Inflammatory macrophage treated with lipopolysaccharide for 1 hour (primary cell): ENCODE measurements around the gene NTSR2.

Source experiments
- DNase-seq, 2 donors: peaks; one replicate each; pipeline ENCODE4 v3.0.0-alpha.2; 2020 to 2022

Gene NTSR2

DNA sequence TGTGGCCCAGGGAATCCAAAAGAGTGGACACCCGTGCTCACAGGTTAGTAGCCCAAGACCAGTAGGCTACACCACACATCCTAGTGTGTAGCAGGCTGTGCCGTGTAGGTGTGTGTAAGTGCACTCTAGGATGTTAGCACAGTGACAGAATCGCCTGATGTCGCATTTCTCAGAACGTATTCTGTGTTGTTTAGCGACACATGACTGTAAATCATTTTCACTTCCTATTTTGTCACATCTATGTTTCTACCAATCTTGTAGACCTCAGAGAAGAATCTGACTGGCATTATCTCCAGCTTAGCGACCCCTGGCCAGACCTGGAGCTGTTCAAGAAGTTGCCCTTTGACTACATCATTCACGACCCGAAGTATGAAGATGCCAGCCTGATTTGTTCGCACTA, 45.1 kb downstream of the NTSR2 start:
- peak in 1 of 2 donors; percentile 4 for DNase-seq

DNA sequence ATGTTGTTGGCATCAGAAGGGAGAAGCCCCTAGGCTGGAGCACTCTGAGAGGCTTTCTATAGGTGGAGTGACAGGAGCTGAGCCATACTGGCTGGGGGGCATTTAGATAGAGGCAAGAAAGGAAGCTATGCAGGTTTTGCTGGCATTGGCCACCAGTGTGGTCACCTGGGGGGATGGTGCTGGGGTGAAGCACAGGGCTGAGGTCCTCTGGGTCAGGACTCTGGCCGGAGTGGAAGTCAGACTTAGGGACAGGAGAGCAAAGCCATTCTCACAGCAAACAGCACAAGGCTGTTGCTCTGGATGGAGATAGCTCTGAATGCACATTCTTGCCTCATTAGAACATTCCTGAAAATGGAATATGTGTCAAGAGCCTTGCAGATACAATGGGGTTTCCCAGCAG, 47.4 kb downstream of the NTSR2 start:
- peak in 1 of 2 donors; percentile 1 for DNase-seq

DNA sequence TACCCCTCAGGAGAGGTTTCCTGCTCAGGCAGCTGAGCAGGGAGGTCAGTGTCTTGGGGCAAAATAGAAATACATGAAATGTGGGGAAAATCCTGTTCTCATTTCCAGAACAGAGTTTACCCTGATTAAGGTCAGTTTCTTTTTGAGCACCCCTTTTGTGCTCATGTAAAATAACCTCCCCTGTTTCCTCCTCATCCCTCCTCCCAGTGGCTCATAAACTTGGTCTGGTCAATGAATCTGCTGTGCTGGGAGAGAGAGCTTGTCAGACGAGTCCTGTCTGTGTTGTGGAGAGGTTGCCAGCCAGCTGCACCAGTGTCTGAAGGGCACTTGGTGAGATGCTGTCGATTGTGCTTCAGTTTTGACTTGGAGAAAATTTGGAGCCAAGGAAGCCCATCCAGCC, 48.6 kb downstream of the NTSR2 start:
- no peak for DNase-seq

DNA sequence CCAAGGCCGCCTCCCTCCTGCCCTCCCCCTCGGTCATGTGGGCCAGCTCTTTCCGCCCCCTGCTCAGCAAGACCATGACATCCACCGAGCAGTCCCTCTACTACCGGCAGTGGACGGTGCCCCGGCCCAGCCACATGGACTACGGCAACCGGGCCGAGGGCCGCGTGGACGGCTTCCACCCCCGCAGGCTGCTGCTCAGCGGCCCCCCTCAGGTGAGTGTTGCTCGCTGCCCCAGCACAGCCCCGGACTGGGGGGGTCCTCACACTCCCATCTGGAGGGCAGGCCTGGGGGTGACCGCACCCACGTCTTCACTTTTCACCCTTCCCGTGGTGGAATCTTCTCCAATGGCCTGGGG, 51.3 kb downstream of the NTSR2 start:
- DNase-seq = no peak

DNA sequence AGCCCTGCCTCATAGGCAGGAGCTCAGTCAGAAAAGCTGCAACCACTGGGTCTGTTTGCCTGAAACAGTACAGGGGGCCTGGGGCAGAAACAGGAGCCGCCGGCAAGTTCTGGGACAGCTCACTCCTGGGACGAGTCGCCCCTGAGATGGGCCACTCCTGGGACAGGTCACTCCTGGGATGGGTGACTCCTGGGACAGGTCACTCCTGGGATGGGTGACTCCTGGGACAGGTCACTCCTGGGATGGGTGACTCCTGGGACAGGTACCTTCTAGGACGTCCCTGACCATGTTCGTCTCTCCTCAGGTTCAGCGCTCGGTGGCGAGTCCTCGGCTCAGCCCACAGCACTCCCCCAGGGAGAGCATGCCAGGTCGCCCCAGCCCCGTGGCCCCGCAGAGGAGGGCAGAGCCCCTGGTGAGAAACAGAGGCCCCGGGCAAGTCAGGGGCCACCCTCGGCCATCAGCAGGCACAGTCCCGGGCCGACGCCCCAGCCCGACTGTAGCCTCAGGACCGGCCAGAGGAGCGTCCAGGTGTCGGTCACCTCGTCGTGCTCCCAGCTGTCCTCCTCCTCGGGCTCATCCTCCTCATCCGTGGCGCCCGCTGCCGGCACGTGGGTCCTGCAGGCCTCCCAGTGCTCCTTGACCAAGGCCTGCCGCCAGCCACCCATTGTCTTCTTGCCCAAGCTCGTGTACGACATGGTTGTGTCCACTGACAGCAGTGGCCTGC, 51.8 kb downstream of the NTSR2 start:
- no peak for DNase-seq

DNA sequence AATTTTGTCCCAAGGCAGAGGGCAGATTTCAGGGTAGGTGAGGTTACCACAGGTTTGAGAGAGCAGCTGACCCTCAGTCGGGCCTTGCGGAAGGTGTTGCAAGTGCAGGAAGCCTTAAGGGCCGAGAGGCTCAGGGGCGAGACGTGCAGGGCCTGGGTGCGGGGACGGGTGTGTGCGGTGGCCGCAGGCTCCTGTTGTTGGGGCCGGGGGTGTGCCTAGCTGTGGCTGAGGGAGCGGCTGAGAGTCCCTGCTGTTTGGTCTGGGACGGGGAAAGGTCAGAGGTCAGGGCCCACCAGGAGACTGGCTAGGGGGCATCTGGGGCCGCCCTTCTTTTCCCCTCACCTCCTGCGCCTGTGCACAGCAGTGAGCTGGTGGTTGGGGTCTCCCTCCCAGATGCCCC, 52.5 kb downstream of the NTSR2 start:
- no peak for DNase-seq

DNA sequence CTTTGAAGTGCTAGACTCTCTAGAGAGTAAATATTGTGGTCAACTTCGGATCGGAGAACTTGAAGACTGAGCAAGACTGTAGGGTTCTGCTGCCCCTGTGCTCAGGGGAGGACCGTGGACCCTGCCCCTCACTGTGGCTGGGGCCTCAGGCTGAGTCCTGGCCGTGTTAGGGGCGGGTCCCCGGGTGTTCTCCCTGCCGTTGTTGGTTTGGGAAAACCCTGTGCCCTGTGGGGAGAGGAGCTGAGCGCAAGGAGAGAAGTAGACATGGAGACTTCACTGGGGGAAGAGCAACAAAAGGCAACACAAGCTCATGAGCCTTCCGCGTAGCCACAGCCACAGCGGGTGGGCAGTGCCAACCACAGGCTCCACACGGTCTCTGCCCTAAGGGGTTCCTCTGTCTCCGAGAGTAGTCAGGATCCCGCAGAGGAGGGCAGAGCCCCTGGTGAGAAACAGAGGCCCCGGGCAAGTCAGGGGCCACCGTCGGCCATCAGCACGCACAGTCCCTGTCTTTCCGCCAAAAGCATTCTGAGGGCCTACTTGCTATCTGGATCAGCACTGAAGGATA, 53.1 kb downstream of the NTSR2 start:
- no peak for DNase-seq

DNA sequence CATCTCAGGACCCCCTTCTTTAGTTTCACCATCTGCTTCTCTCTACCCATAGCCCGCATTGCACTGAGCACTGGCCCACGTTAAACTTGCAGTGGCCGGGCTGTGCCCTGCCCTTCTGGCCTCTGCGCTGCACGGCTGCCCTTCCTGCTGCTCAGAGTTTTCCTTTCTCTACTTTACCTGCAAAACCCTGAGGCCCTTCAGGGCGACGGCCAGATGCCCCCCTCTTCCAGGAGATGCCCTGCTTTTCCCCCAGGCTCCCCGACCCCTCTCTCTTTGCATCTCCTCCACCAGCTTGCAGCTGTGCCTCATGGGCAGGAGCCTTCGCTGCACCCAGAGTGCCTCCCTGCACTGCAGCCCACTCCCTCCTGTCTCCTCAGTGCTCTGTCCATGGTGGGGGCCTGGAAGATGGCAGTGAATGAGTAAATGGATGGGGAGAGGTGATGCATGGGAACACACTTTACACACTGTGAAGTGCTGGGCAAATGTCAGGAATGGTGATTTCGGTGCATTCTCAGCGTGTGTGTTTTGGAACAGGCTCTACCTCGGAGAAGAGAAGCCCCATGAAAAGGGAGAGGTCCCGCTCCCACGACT, 53.8 kb downstream of the NTSR2 start:
- no peak for DNase-seq

DNA sequence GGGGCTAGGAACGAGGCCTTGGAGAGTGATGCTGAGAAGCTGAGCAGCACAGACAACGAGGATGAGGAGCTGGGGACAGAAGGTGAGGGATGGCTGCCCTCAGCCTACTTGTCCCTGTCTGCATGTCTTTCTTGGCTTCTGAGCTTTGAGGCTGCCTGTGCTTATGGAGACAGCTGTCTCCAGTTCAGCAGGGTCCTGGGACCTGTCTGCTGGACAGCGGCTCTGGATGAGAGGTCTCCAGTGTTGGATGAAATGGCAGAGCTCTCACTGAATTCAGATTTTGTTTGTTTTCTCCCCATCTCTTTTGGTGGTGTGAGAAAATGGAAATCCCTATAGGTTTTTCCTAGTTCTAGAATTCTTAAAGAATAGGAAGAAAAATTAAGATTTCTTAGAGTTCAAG, 54.8 kb downstream of the NTSR2 start:
- no peak for DNase-seq

DNA sequence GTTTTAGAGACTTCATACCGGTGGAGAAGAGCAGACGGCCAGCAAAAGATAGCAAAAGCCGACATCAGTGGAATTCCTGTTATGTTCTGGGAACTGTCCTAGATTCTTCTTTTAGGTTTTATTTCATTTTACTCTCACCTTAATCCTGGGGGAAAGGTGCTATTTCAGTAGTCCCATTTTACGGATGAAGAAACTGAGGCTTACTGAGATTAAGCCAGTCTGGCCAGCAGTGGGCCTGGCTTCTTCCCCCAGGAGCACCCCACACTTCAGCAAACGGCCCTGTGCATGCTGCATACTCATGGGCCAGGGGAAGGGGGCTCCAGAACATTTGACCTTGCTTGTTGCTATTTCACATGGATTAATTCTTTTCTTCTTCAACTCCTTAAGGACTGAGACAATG, 56.7 kb downstream of the NTSR2 start:
- DNase-seq = no peak

DNA sequence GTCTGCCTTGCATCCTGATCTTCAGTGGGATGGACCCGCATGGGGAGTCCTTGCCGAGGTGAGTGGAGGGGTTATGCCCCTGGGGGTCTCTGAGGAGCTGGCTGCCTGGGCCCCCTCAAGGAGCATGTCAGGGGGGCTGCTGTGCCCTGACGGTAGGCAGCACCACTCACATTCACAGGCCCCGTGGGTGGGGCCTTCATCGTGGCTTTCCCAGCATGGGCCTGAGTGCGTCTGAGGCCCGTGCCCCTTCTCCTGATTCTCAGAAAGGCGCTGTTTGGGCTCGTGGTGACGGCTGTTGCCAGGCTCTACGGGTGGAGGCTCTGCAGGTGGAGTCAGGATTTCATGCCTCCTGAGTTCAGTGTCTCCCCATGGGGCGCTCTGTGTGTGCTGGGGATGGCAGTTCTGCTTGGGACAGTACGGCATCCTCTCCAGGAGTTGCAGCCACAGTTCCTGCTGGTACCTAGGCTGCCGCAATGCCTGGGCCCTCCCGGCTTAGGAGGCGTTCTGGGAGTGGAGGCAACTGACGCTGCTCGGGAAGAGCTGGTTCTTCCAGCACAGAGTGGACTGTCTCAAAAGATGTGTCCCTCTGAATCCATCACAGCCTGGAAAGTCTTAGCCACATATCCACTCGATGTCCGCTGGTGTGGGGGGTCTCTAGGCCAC, 57.3 kb downstream of the NTSR2 start:
- DNase-seq = no peak

DNA sequence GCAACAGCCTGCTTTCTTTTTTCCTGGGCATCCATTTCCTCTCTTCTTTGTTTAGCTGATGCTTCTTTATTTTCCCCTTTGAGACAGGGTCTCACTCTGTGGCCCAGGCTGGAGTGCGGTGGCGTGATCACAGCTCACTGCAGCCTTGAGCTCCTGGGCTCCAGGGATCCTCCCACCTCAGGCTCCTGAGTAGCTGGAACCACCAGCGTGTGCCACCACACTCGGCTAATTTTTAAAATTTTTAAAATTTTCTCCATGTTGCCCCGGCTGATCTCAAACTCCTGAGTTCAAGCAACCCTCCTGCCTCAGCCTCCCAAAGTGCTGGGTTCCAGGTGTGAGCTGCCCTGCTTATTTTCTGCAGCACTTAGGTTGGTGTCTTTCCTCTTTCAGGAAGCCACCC, 58.7 kb downstream of the NTSR2 start:
- DNase-seq = no peak

DNA sequence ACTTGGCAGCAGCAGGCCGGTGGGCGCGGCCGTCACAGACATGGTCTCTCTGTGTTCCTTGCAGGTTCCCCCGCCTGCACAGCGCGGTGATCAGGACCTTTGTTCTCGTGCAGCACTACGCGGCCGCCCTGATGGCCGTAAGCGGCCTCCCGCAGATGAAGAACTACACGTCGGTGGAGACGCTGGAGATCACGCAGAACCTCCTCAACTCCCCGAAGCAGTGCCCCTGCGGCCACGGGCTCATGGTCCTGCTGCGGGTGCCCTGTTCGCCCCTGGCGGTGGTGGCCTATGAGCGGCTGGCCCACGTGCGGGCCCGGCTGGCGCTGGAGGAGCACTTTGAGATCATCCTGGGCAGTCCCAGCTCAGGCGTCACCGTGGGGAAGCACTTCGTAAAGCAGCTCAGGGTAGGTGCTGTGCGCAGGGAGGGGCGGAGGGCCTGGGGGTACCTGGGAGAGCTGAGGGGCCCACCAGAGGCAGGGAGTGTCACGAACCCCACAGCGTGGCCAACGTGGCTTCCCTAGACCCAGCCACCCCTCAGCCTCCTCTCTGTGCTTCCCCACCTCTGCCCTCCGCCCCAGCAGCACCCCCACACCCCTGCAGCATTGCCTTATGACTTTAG, 59.3 kb downstream of the NTSR2 start:
- no peak for DNase-seq
